Gastroesophageal sphincter (tissue), 4 donors: Measurements from ENCODE around the gene ZCCHC24. TPM values are rescaled to one million over a fixed set of nuclear protein-coding genes. Genes with fewer than 3 reads are reported as not detected.

Source experiments
- ATAC-seq: fragments of 150-250 bp; one replicate; pipeline ENCODE4 v1.9.1; 2016; ENCODE audit warnings: mild to moderate bottlenecking, moderate library complexity
- H3K27ac ChIP-seq, 4 donors: fragments of 200-600 bp; sonication (generic) in 3 of 4; 1 replicate in 3 of 4; 2 replicates in 1 of 4; pipeline ENCODE4 v1.5.1; 2016 to 2019
- H3K27me3 ChIP-seq: fragments of 200-600 bp; sonication (generic); one replicate; pipeline ENCODE4 v1.5.1; 2019
- H3K36me3 ChIP-seq, 2 donors: fragments of 200-600 bp; sonication (generic); one replicate each; pipeline ENCODE4 v1.5.1; 2019; ENCODE audit warnings: control low read depth in 1 of 2
- H3K4me1 ChIP-seq, 3 donors: fragments of 200-600 bp; sonication (generic); 1 replicate in 2 of 3; 2 replicates in 1 of 3; pipeline ENCODE4 v1.5.1; 2016 to 2019; ENCODE audit warnings: control low read depth in 2 of 3
- H3K4me3 ChIP-seq, 2 donors: fragments of 200-600 bp; sonication (generic); one replicate each; pipeline ENCODE4 v1.5.1; 2019; ENCODE audit warnings: mild to moderate bottlenecking in 1 of 2, moderate library complexity in 1 of 2
- H3K9me3 ChIP-seq, 3 donors: fragments of 200-600 bp; sonication (generic); one replicate each; pipeline ENCODE4 v1.5.1; 2017 to 2019; ENCODE audit warnings: control low read depth in 2 of 3
- CTCF ChIP-seq, 4 experiments: fragments of 200-600 bp in 2 of 4; fragments of 450-650 bp in 2 of 4; sonication (generic) in 1 of 4; IDR thresholded peaks; one replicate each; pipeline ENCODE4 v1.5.1; 2017 to 2019; ENCODE audit warnings: antibody characterized with exemption in 4 of 4, mild to moderate bottlenecking in 2 of 4, moderate library complexity in 2 of 4
- EP300 ChIP-seq: sonication (generic); formaldehyde crosslinking; IDR thresholded peaks from one replicate; pipeline ENCODE4 v1.6.1; 2017; ENCODE audit warnings: antibody characterized with exemption, mild to moderate bottlenecking
- POLR2A ChIP-seq, 2 donors: fragments of 450-650 bp; IDR thresholded peaks; one replicate each; pipeline ENCODE4 v1.6.1; 2017; ENCODE audit warnings: antibody characterized with exemption in 2 of 2, mild to moderate bottlenecking in 2 of 2, moderate library complexity in 1 of 2
- POLR2AphosphoS5 ChIP-seq: sonication (generic); formaldehyde crosslinking; IDR thresholded peaks from one replicate; pipeline ENCODE4 v1.6.1; 2017; ENCODE audit warnings: antibody characterized with exemption
- WGBS, 2 donors: methylation state at CpG; one replicate each; pipeline ENCODE4 v1.1.5; 2018; ENCODE audit warnings: low coverage in 1 of 2; 5-methylcytosine and 5-hydroxymethylcytosine counted together
- total RNA-seq, 4 donors: library from RNA; depleted of rRNA; stranded (reverse); fragments of >200 nt; gene quantifications; one replicate each; pipeline ENCODE4 v1.1.0, GENCODE V29; 2016

Gene ZCCHC24
- total RNA-seq, 4 donors from 2014 or later: 60.5 to 186 (median 84.1) TPM

- ATAC-seq: no peak
- peak overlapping the region in 3 of 4 donors; percentile 70 to 89 (median 73) for H3K27ac ChIP-seq
These were observed 61.3 kb downstream of the ZCCHC24 start for GRCh38 chr10:79383974-79384606.

GRCh38 chr10:79382491-79382941, 62.9 kb downstream of the ZCCHC24 start:
- Histone ChIP-seq H3K27ac (peak overlapping the region; percentile 85 to 91 (median 88)), H3K9me3 (no peaks in the 10 kb centered on the region), H3K36me3 (peaks cover 0 to 39% of the 10 kb centered on the region in 2 donors), H3K4me1 (peaks cover 13 to 69% (median 37%) of the 10 kb centered on the region in 3 donors), H3K4me3 (peak overlapping the region in 1 of 2 donors; percentile 3), H3K27me3 (no peaks in the 10 kb centered on the region)
- TF ChIP-seq POLR2A (IDR thresholded peaks at IDR 0.05) (no peak), POLR2AphosphoS5 (no peak), EP300 (no peak), CTCF (IDR thresholded peaks at IDR 0.05) (peak in 1 of 4 experiments; percentile 28)
- no peak for ATAC-seq
- WGBS, 2 donors: 20 to 31% methylated on average over 3 to 7 of the region's 18 CpGs

More at GRCh38 chr10:79383974-79384606, 61.3 kb downstream of the ZCCHC24 start:
- no peak for TF ChIP-seq EP300
- peak in 1 of 4 experiments; percentile 15 for TF ChIP-seq CTCF (IDR thresholded peaks at IDR 0.05)
- Histone ChIP-seq H3K4me1 (peaks cover 13 to 78% (median 36%) of the 10 kb centered on the region in 3 donors), H3K4me3 (no peak overlapping the region), H3K27me3 (no peaks in the 10 kb centered on the region), H3K9me3 (no peaks in the 10 kb centered on the region), H3K36me3 (peaks cover 0 to 54% of the 10 kb centered on the region in 2 donors)
- WGBS, 2 donors: no CpG with 5 or more reads among the region's 12 CpGs

GRCh38 chr10:79381804-79382221, 63.6 kb downstream of the ZCCHC24 start:
- H3K4me1 ChIP-seq: peaks cover 13 to 62% (median 37%) of the 10 kb centered on the region in 3 donors
- H3K4me3 ChIP-seq: peak overlapping the region in 1 of 2 donors; percentile 3
- no CpG with 5 or more reads among the region's 11 CpGs for WGBS, 2 donors
- TF ChIP-seq EP300 (no peak), POLR2A (IDR thresholded peaks at IDR 0.05) (no peak), CTCF (IDR thresholded peaks at IDR 0.05) (no peak), POLR2AphosphoS5 (peak; percentile 82)
- H3K27me3 ChIP-seq: no peaks in the 10 kb centered on the region
- no peaks in the 10 kb centered on the region for H3K9me3 ChIP-seq
- H3K27ac ChIP-seq: peak overlapping the region; percentile 85 to 91 (median 88)
- peak; percentile 81 for ATAC-seq
- H3K36me3 ChIP-seq: peaks cover 0 to 32% of the 10 kb centered on the region in 2 donors

- Histone ChIP-seq H3K27ac (peak overlapping the region; percentile 85 to 91 (median 88)), H3K27me3 (no peaks in the 10 kb centered on the region), H3K9me3 (no peaks in the 10 kb centered on the region), H3K4me3 (no peak overlapping the region), H3K36me3 (peaks cover 0 to 25% of the 10 kb centered on the region in 2 donors), H3K4me1 (peaks cover 13 to 60% (median 37%) of the 10 kb centered on the region in 3 donors)
- TF ChIP-seq POLR2A (IDR thresholded peaks at IDR 0.05) (no peak), POLR2AphosphoS5 (no peak), CTCF (IDR thresholded peaks at IDR 0.05) (no peak), EP300 (no peak)
- ATAC-seq: no peak
- 17 to 43% methylated on average over 3 to 4 of the region's 9 CpGs for WGBS, 2 donors
These were observed 64.3 kb downstream of the ZCCHC24 start for GRCh38 chr10:79380946-79381721.
